ENCODE measurements around the gene KRTAP4-3. TPM values are rescaled to one million over a fixed set of nuclear protein-coding genes. Genes with fewer than 3 reads are reported as not detected.
"Not testable (repeated sequence)": the region's sequence is repeated elsewhere in the genome, so short reads cannot be mapped to it uniquely, and the experiment has no call there.

KRTAP4-3 gene
- polyA plus RNA-seq, 4 donors, result not detected

- DNase-seq (ENCODE audit: low read depth in 4 of 4, low spot score in 2 of 4), result not testable (repeated sequence)
Observed at GRCh38 chr17:41160190-41160589, 7.8 kb downstream of the KRTAP4-3 start.

GRCh38 chr17:41153856-41154255 is 14.2 kb downstream of the KRTAP4-3 start:
- no peak for DNase-seq (ENCODE audit: low read depth in 4 of 4, low spot score in 2 of 4)

- no peak for DNase-seq (ENCODE audit: low read depth in 4 of 4, low spot score in 2 of 4)
Observed at GRCh38 chr17:41151525-41151924, 16.5 kb downstream of the KRTAP4-3 start.

GRCh38 chr17:41150026-41150425 is 18.0 kb downstream of the KRTAP4-3 start:
- no peak for DNase-seq (ENCODE audit: low read depth in 4 of 4, low spot score in 2 of 4)

GRCh38 chr17:41149652-41149985 is 18.4 kb downstream of the KRTAP4-3 start, which contains the start of gene KRTAP4-5:
Gene KRTAP4-5, minus strand, starts transcription at chr17:41149825. Its CDS starts 58 bp downstream, at chr17:41149767.
- no peak for DNase-seq (ENCODE audit: low read depth in 4 of 4, low spot score in 2 of 4)

GRCh38 chr17:41148971-41149651 is 18.9 kb downstream of the KRTAP4-3 start:
- not testable (repeated sequence) for DNase-seq (ENCODE audit: low read depth in 4 of 4, low spot score in 2 of 4)

GRCh38 chr17:41147531-41148204 is 20.4 kb downstream of the KRTAP4-3 start:
- DNase-seq (ENCODE audit: low read depth in 4 of 4, low spot score in 2 of 4), result no peak

- no peak for DNase-seq (ENCODE audit: low read depth in 4 of 4, low spot score in 2 of 4)
Observed at GRCh38 chr17:41145261-41145660, 22.8 kb downstream of the KRTAP4-3 start.

GRCh38 chr17:41144846-41145245 is 23.2 kb downstream of the KRTAP4-3 start:
- no peak for DNase-seq (ENCODE audit: low read depth in 4 of 4, low spot score in 2 of 4)

GRCh38 chr17:41141361-41141760 is 26.7 kb downstream of the KRTAP4-3 start:
- no peak for DNase-seq (ENCODE audit: low read depth in 4 of 4, low spot score in 2 of 4)

- DNase-seq (ENCODE audit: low read depth in 4 of 4, low spot score in 2 of 4), result no peak
Observed at GRCh38 chr17:41140360-41141131, 27.5 kb downstream of the KRTAP4-3 start, which contains the start of gene KRTAP4-6. Gene KRTAP4-6, minus strand, starts transcription at chr17:41140544. Its CDS starts 57 bp downstream, at chr17:41140487.

GRCh38 chr17:41139865-41140264 is 28.2 kb downstream of the KRTAP4-3 start:
- not testable (repeated sequence) for DNase-seq (ENCODE audit: low read depth in 4 of 4, low spot score in 2 of 4)

- no peak for DNase-seq (ENCODE audit: low read depth in 4 of 4, low spot score in 2 of 4)
Observed at GRCh38 chr17:41133880-41134735, 33.9 kb downstream of the KRTAP4-3 start.

- DNase-seq (ENCODE audit: low read depth in 4 of 4, low spot score in 2 of 4), result no peak
Observed at GRCh38 chr17:41131979-41132378, 36.0 kb downstream of the KRTAP4-3 start.

- DNase-seq (ENCODE audit: low read depth in 4 of 4, low spot score in 2 of 4), result no peak
Observed at GRCh38 chr17:41127371-41127770, 40.6 kb downstream of the KRTAP4-3 start.

GRCh38 chr17:41126412-41126811 is 41.6 kb downstream of the KRTAP4-3 start:
- no peak for DNase-seq (ENCODE audit: low read depth in 4 of 4, low spot score in 2 of 4)

GRCh38 chr17:41125064-41125463 is 43.0 kb downstream of the KRTAP4-3 start:
- no peak for DNase-seq (ENCODE audit: low read depth in 4 of 4, low spot score in 2 of 4)

- DNase-seq (ENCODE audit: low read depth in 4 of 4, low spot score in 2 of 4), result not testable (repeated sequence)
Observed at GRCh38 chr17:41123991-41124371, 44.0 kb downstream of the KRTAP4-3 start, which contains the start of gene KRTAP4-12. Gene KRTAP4-12, minus strand, starts transcription at chr17:41124182. Its CDS starts 60 bp downstream, at chr17:41124122.

GRCh38 chr17:41123292-41123990 is 44.6 kb downstream of the KRTAP4-3 start:
- not testable (repeated sequence) for DNase-seq (ENCODE audit: low read depth in 4 of 4, low spot score in 2 of 4)

GRCh38 chr17:41121742-41122141 is 46.3 kb downstream of the KRTAP4-3 start:
- DNase-seq (ENCODE audit: low read depth in 4 of 4, low spot score in 2 of 4), result no peak
